ENCODE measurements around the gene PWWP2B. TPM values are rescaled to one million over a fixed set of nuclear protein-coding genes. Genes with fewer than 3 reads are reported as not detected.

Gene PWWP2B
- total and polyA plus RNA-seq, 9 of the 15 experiments (the other 6 are each of a cell fraction or from before 2014, with no cell fraction given): 0.07 to 9.2 (median 1.6) TPM; not detected in 1

DNA sequence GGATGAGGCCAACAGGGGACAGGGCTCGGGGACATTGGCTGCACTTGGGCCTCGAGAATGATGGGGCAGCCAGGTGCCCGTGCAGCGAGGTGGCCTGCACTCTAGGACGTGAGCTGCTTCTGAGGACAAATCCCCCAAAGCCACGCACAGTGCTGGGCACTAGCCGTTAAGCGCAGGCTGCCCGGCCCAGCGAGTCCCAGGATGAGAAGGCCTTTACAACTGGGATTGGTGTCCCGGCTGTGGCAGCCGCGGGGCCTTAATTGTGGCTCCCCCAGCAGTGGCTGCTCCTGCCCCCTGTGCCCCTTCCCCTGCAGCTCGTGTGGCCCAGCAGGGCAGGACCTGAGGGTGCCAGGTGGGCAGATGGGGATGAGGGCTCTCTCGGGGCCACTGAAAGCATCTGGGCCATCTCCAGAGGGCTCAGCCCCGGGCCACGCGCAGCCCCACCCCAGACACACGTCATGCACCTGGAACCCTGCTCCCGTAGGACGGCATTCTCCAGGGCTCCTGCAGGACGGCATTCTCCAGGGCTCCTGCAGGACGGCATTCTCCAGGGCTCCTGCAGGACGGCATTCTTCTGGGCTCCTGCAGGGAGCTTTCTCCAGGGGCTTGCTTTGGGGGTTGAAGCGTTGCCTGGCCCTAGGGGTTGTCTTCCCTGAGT lies 6.6 kb downstream of the PWWP2B start:
- CTCF ChIA-PET (ENCODE audit: low intra/inter-chr PET ratio): no interaction called here
- no peak for TF ChIP-seq SP2 (IDR thresholded peaks at IDR 0.05; ENCODE audit: extremely low read depth, low read depth, low read length, poor library complexity, severe bottlenecking)
- no peak for TF ChIP-seq ZNF707 (CRISPR knock-in tag; conservative IDR thresholded peaks at IDR 0.05)
- no peak for TF ChIP-seq HLTF (IDR thresholded peaks at IDR 0.05)
- no peak for TF ChIP-seq TBL1XR1 (IDR thresholded peaks at IDR 0.05; ENCODE audit: low read length in 2 of 2)
- no peak for TF ChIP-seq ZNF57 (CRISPR knock-in tag; IDR thresholded peaks at IDR 0.05)
- TF ChIP-seq, protein P1, sequence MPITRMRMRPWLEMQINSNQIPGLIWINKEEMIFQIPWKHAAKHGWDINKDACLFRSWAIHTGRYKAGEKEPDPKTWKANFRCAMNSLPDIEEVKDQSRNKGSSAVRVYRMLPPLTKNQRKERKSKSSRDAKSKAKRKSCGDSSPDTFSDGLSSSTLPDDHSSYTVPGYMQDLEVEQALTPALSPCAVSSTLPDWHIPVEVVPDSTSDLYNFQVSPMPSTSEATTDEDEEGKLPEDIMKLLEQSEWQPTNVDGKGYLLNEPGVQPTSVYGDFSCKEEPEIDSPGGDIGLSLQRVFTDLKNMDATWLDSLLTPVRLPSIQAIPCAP (CRISPR knock-in tag; IDR thresholded peaks at IDR 0.05; ENCODE audit: borderline replicate concordance): no peak
- TF ChIP-seq TGIF2 (CRISPR knock-in tag; IDR thresholded peaks at IDR 0.05): no peak
- TF ChIP-seq ZNF551 (CRISPR knock-in tag; IDR thresholded peaks at IDR 0.05): no peak
- TF ChIP-seq POLR3A (IDR thresholded peaks at IDR 0.05; ENCODE audit: borderline replicate concordance, extremely low read depth, insufficient read depth, insufficient read length): no peak
- no peak for TF ChIP-seq HMGN3 (IDR thresholded peaks at IDR 0.05; ENCODE audit: borderline replicate concordance, extremely low read depth, insufficient read length, low read depth, low read length)
- H3K4me2 ChIP-seq (ENCODE audit: insufficient read depth, low read length): no peak overlapping the region
- H3K36me3 ChIP-seq (ENCODE audit: control insufficient read depth, insufficient read depth, low read length): peaks cover 12% of the 10 kb centered on the region; the same call in 1 of the 3 replicates
- peaks cover under 1% of the 10 kb centered on the region; the same call in 2 of the 3 replicates for H3K79me2 ChIP-seq (ENCODE audit: control insufficient read depth, insufficient read depth, low read length)
- intact Hi-C loops (cut with micrococcal nuclease) (no loop called here), in situ Hi-C loops (cut with MboI) (no loop called here)
- ATAC-seq (no peak), DNase-seq (ENCODE audit: extremely low read depth in 1 of 4, low spot score in 3 of 4) (no peak), FAIRE-seq (no peak)
- POLR2A ChIA-PET: no interaction called here
- no peaks in the 10 kb centered on the region for H4K20me1 ChIP-seq (replicated peaks; ENCODE audit: control insufficient read depth, insufficient read depth, low read length)
- no peak overlapping the region for H3K4me3 ChIP-seq
- H3K4me1 ChIP-seq (replicated peaks in 1 of 2; ENCODE audit: control insufficient read depth in 2 of 2, insufficient read depth in 2 of 2, low read length in 2 of 2): peaks cover 0 to 61% of the 10 kb centered on the region in 2 experiments; a peak in 2 of 5 replicates
- H3K9ac ChIP-seq (ENCODE audit: insufficient read depth in 1 of 2, low read depth in 2 of 2, low read length in 2 of 2): no peak overlapping the region
- no peaks in the 10 kb centered on the region for H3K27me3 ChIP-seq (ENCODE audit: control insufficient read depth in 2 of 2, insufficient read depth in 2 of 2, low read length in 2 of 2)
- no peak overlapping the region for H2AFZ ChIP-seq (ENCODE audit: low read depth, low read length)
- 62% methylated on average over 8 of the region's 25 CpGs for WGBS (ENCODE audit: insufficient coverage, low coverage, missing lambda C conversion rate)
- BruUV-seq (replicated peaks): no TSS peak
- H3K9me1 ChIP-seq (ENCODE audit: control insufficient read depth, insufficient read depth, low read length): no peaks in the 10 kb centered on the region
- no peaks in the 10 kb centered on the region for H3K9me3 ChIP-seq (replicated peaks; ENCODE audit: control insufficient read depth, insufficient read depth, low read depth, low read length)
- no peak overlapping the region for H3K27ac ChIP-seq (ENCODE audit: extremely low read depth, low read depth, low read length)

All from K562 (cell line).